SU-DHL-6 (cell line): ENCODE results near the gene EML4.
A peak's percentile ranks its signal among the peaks of the same experiment; 100 is the strongest.

ENCODE experiments used
- H2AFZ ChIP-seq: fragments of 200-600 bp; sonication (generic); 2 replicates; pipeline ENCODE4 v1.6.1; 2014; ENCODE audit warnings: low read depth, mild to moderate bottlenecking, moderate library complexity, mixed read lengths, antibody characterized with exemption, low read length; ENCODE audit not compliant: severe bottlenecking
- H3F3A ChIP-seq: fragments of 200-600 bp; shearing (Covaris generic); 2 replicates; pipeline ENCODE4 v1.6.0; 2016; ENCODE audit warnings: antibody characterized with exemption, mild to moderate bottlenecking; ENCODE audit not compliant: insufficient read depth
- H3K27ac ChIP-seq: fragments of 200-600 bp; sonication (generic); 2 replicates; pipeline ENCODE4 v1.5.1; 2016; ENCODE audit warnings: low read depth, mild to moderate bottlenecking, low read length, moderate library complexity, mixed read lengths
- H3K27me3 ChIP-seq: fragments of 200-600 bp; sonication (generic), shearing (Covaris generic); 2 replicates; pipeline ENCODE4 v1.6.0; 2014; ENCODE audit warnings: mild to moderate bottlenecking, low read length
- H3K36me3 ChIP-seq: fragments of 200-600 bp; sonication (generic); 2 replicates; pipeline ENCODE4 v1.6.1; 2014; ENCODE audit warnings: mild to moderate bottlenecking, low read length, mixed read lengths
- H3K4me2 ChIP-seq: fragments of 300-600, 200-600 bp; shearing (Covaris generic), sonication (generic); 2 replicates; pipeline ENCODE4 v1.6.0; 2014; ENCODE audit warnings: low read length, low read depth, mild to moderate bottlenecking; ENCODE audit not compliant: poor library complexity, severe bottlenecking
- H3K4me3 ChIP-seq: fragments of 200-600 bp; sonication (generic); 2 replicates; pipeline ENCODE4 v1.5.1; 2014; ENCODE audit warnings: antibody characterized with exemption, low read length, mild to moderate bottlenecking, mixed read lengths; ENCODE audit not compliant: insufficient read depth, poor library complexity, severe bottlenecking
- H3K79me2 ChIP-seq: fragments of 200-600 bp; sonication (generic); 2 replicates; pipeline ENCODE4 v1.6.1; 2014; ENCODE audit warnings: mild to moderate bottlenecking, low read length, moderate library complexity; ENCODE audit not compliant: insufficient read depth
- H3K9ac ChIP-seq: fragments of 200-600 bp; sonication (generic); 2 replicates; pipeline ENCODE4 v1.7.0; 2014; ENCODE audit warnings: mild to moderate bottlenecking, low read length
- H3K9me2 ChIP-seq: fragments of 200-600 bp; sonication (generic); replicated peaks from 2 replicates; pipeline ENCODE4 v1.6.1; 2014; ENCODE audit warnings: low read length; ENCODE audit not compliant: insufficient read depth
- H3K9me3 ChIP-seq: fragments of 200-600 bp; sonication (generic); 2 replicates; pipeline ENCODE4 v1.6.1; 2014; ENCODE audit warnings: low read length, mixed read lengths; ENCODE audit not compliant: insufficient read depth
- H4K20me1 ChIP-seq: fragments of 200-600 bp; sonication (generic); 2 replicates; pipeline ENCODE4 v1.6.1; 2014; ENCODE audit warnings: low read depth, mild to moderate bottlenecking, antibody characterized with exemption, low read length, moderate library complexity, mixed read lengths
- EZH2phosphoT487 ChIP-seq: fragments of 200-600 bp; sonication (generic), shearing (Covaris generic); conservative IDR thresholded peaks from 2 replicates; pipeline ENCODE4 v1.6.1; 2018; ENCODE audit warnings: mild to moderate bottlenecking, antibody characterized with exemption, low read length, moderate library complexity, mixed read lengths
- TF ChIP-seq, protein P1 (sequence below): fragments of 200-600 bp; sonication (generic); IDR thresholded peaks from one replicate; pipeline ENCODE4 v1.5.1; 2017; ENCODE audit warnings: antibody characterized with exemption, mild to moderate bottlenecking, low read length, moderate library complexity; ENCODE audit not compliant: insufficient read depth, poor library complexity, severe bottlenecking

Gene EML4

DNA sequence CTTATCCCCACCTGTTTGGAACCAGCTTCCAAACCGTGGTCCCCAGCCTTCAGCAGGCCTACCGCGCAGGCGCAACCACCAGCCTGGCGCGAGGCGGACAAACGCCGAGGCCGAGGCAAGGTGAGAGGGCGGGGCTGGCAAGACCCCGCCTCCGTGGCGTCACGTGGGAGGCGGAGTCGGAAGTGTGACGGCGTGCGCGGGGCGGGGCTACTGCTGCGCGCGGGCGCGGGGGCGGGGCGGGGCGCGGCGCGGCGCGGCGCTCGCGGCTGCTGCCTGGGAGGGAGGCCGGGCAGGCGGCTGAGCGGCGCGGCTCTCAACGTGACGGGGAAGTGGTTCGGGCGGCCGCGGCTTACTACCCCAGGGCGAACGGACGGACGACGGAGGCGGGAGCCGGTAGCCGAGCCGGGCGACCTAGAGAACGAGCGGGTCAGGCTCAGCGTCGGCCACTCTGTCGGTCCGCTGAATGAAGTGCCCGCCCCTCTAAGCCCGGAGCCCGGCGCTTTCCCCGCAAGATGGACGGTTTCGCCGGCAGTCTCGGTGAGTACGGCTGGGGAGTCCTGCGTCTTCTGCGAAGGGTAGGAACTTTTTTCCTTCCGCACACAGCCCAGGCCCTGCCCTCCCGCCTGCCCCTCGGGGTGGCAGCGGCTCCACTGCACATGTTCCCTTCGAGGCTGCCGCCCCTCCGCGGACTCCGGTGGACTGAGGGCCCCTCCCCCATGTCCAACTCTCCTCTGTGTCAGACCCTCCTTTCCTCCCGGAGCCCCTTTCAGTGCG is at the start of gene EML4:
Gene EML4, plus strand, starts transcription at position 254 of the 774 bp plus-strand sequence. Its CDS starts 259 bp downstream, at position 513.
- peak within 1 kb of the TSS; percentile 74 for H3K9ac ChIP-seq
- H3K4me2 ChIP-seq: peak within 1 kb of the TSS; percentile 86
- TF ChIP-seq, protein P1, sequence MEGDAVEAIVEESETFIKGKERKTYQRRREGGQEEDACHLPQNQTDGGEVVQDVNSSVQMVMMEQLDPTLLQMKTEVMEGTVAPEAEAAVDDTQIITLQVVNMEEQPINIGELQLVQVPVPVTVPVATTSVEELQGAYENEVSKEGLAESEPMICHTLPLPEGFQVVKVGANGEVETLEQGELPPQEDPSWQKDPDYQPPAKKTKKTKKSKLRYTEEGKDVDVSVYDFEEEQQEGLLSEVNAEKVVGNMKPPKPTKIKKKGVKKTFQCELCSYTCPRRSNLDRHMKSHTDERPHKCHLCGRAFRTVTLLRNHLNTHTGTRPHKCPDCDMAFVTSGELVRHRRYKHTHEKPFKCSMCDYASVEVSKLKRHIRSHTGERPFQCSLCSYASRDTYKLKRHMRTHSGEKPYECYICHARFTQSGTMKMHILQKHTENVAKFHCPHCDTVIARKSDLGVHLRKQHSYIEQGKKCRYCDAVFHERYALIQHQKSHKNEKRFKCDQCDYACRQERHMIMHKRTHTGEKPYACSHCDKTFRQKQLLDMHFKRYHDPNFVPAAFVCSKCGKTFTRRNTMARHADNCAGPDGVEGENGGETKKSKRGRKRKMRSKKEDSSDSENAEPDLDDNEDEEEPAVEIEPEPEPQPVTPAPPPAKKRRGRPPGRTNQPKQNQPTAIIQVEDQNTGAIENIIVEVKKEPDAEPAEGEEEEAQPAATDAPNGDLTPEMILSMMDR: no peak
- TF ChIP-seq EZH2phosphoT487: no peak
- H3K27me3 ChIP-seq: no peaks in the 10 kb centered on the region
- H2AFZ ChIP-seq: peak within 1 kb of the TSS; percentile 86
- no peaks in the 10 kb centered on the region for H3K9me2 ChIP-seq
- H3F3A ChIP-seq: no peaks in the 10 kb centered on the region; the same call in 1 of the 2 replicates
- H3K4me3 ChIP-seq: peak within 1 kb of the TSS; percentile 75
- H4K20me1 ChIP-seq: peaks cover 14% of the 10 kb centered on the region
- H3K27ac ChIP-seq: peak within 1 kb of the TSS; percentile 60
- peaks cover 9% of the 10 kb centered on the region; the same call in 1 of the 2 replicates for H3K36me3 ChIP-seq
- H3K79me2 ChIP-seq: peaks cover 41% of the 10 kb centered on the region
- H3K9me3 ChIP-seq: no peaks in the 10 kb centered on the region

GRCh38 chr2:42123426-42123825 is 45.7 kb upstream of the EML4 start:
- no peaks in the 10 kb centered on the region for H3K36me3 ChIP-seq
- H3K27me3 ChIP-seq: no peaks in the 10 kb centered on the region
- no peaks in the 10 kb centered on the region for H3F3A ChIP-seq
- H3K27ac ChIP-seq: no peak overlapping the region
- H4K20me1 ChIP-seq: no peaks in the 10 kb centered on the region
- H3K9me2 ChIP-seq: no peaks in the 10 kb centered on the region
- H3K9ac ChIP-seq: no peak overlapping the region
- TF ChIP-seq, protein P1: no peak
- no peak for TF ChIP-seq EZH2phosphoT487
- H2AFZ ChIP-seq: no peak overlapping the region
- H3K9me3 ChIP-seq: no peaks in the 10 kb centered on the region
- no peak overlapping the region for H3K4me3 ChIP-seq
- no peaks in the 10 kb centered on the region for H3K79me2 ChIP-seq
- H3K4me2 ChIP-seq: no peak overlapping the region

DNA sequence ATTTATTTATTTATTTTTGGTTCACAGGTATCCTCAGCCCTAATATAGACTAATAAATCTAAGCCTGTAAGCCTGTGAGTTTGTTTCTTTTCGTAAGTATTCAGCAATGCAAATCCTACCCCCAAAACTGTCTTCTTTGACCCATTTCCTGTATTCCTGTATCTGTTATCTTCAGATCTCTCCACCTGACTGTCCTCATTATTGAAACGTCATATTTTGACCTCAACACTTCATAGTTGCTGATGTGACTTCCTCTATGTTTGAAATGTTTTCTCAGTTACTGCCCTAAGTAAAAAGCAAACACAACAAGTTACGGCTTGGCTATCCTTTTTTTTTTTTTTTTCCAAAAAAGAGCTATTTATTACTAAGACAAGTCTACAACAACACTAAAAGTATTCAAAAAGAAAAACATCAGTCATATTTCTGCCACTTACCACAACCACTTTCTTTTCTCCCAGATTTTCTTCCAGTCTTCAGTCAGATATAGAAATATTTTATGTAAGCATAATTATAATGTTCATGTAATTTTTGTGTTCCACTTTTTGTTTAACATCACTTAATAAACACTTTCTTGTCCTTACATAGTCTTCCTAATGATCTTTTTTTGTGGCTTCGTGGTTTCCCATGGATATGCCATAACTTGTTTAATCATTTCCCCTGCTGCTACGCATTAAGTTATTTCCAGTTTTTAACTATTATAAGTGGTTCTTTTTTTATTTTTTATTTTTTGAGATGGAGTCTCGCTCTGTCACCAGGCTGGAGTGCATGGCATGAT is 45.0 kb upstream of the EML4 start:
- Histone ChIP-seq H3K4me2 (no peak overlapping the region), H3K9ac (no peak overlapping the region), H3K9me2 (no peaks in the 10 kb centered on the region), H3K9me3 (no peaks in the 10 kb centered on the region), H3F3A (no peaks in the 10 kb centered on the region), H4K20me1 (no peaks in the 10 kb centered on the region), H3K27me3 (no peaks in the 10 kb centered on the region), H3K79me2 (no peaks in the 10 kb centered on the region), H3K27ac (no peak overlapping the region), H3K4me3 (no peak overlapping the region), H3K36me3 (no peaks in the 10 kb centered on the region), H2AFZ (no peak overlapping the region)
- TF ChIP-seq EZH2phosphoT487: no peak
- TF ChIP-seq, protein P1: no peak
